DMS153 treated with DMSO at 0.1 percent for 48 hours (cell line): ENCODE measurements around the gene SCUBE1.
A peak's percentile ranks its signal among the peaks of the same experiment; 100 is the strongest.

Experiments used
- DNase-seq: peaks from one replicate; lab custom pipeline; 2025; ENCODE audit not compliant: unreplicated experiment; lab: John Stamatoyannopoulos, UW

SCUBE1 gene

DNA sequence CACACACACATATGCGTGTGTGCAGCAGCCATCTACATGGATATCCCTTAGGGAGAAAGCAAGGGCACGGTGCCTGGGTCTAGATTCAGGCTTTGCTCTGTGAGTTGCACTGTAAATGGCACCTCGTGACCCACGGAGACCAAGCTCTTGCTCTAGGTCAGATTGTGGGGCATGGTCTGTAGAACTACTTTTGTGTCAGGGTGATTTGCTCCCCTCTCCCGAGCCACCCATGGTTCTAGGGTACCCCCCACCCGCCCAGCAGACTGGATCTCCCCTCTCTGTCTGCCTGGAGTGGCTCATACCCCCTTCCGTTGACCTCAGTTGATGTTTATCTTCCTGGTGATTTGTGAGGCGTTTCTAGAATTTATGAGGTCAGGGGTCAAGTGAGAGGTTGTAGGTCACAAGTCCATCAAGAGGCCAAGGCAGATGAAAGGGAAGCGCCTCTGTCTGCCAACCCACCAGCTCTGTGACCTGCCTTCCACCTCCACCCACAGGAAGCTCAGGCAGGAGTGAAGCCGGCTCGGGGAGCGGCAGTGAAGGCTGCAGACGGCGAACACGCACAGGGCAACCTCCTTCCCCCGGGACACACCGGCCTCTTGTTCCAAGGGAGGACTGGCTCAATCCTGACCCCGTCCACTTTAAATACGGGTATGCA lies 80.1 kb downstream of the SCUBE1 start:
- DNase-seq, result peak; percentile 30

DNA sequence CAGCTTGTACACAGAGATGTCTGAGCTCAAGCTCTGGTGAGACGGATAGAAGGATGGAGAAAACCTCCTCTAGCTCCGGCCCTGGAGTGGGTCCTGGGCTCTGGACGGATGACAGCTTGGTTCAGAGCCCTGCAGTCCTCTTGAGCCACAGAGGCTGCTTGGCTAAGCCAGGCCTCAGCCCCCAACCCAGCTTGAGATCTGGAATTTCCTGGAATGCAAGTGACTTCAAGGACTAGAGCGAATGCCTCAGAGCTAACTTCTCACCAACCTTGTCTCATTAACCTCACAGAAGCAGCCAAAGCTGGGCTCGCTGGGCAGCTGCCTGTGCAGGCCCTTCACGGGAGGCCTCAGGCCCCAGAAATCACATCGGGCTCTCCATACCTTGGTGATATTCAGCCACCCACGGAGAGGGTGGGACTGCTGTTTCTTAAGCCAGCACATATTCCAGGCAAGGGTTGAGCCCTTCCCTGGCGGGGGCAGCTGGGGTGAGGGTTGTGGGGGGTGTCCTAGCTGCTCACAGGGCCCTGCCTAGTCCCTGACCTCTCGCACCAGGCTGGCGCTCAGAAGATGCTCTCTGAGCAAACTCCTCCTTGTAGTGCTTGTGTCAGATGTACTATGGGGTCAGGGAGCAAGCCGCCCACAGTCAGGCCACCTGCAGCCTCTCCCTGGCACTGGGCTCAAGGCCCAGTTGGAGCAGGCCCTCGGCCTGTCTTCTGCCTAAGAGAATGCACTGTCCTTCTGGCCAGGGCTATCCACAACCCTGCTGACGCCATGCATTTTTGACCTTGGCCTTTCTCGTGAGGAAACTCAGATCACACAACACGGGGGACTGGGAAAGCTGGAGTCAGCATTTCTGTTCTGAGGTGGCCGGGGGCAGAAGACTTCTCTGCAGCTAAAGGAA lies 82.6 kb downstream of the SCUBE1 start:
- DNase-seq, result no peak

DNA sequence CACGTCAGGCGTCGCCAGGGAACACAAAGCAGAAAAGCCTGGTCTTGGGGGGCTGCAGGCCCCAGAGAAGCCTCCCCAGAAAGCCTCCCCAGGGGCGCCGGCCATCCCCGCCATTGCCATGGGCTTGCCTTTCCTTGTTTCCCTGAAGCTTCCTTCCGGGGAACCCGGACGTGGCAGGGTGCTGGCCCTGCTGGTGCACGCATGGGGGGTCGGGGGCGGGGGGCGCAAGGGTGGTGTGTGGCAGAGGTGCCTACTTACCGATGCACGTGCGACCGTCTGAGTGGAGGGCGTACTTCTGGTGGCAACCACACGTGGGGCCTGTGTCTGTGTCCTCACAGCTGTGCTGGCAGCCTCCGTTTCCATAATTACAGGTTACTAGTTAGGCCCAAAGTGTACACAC lies 85.2 kb downstream of the SCUBE1 start:
- no peak for DNase-seq

DNA sequence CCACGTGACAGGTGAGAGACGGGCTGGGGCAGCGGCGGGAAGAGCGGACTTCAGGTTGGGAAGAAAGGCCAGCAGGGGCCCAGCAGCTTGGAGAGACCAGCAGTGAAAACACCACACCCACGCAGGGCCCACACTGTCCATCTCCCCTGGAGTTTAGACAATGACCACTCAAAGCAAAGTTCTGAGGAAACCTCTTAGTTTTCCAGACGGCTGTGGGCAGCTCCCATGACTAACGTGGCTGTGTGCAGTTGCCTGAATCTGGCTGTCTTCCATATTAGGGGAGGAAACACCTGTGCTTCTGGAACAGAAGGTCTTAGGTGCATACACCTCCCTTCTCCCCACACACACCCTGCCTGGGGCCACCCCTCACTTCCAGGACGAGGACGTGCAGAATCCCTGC lies 85.6 kb downstream of the SCUBE1 start:
- DNase-seq, result no peak

DNA sequence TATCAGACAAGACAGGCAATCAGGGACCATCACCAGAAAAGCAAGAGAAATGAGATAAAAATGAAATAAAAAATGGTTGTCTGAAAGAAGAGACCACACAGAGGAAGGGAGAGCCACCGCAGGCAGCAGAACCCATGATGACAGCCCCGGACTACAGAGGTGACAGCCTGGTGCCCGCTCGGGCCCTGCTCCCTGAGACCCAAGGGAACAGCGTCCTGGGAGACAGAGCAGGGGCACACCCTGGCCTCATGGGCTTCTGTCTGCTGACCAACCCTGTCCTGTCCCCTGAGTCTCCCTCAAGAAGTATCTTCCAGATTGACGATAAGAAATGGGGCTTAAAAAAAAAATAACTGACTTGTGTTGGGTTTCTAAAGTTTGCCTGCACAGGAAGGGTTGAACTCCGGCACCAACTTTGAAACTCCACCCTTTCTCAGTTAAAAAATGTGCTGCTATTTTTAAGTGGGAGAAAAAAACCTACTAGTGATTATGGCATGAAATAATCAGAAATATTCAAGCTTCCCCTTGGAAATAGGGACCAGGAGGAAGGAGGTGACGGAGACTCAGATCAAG lies 86.1 kb downstream of the SCUBE1 start:
- DNase-seq, result no peak

DNA sequence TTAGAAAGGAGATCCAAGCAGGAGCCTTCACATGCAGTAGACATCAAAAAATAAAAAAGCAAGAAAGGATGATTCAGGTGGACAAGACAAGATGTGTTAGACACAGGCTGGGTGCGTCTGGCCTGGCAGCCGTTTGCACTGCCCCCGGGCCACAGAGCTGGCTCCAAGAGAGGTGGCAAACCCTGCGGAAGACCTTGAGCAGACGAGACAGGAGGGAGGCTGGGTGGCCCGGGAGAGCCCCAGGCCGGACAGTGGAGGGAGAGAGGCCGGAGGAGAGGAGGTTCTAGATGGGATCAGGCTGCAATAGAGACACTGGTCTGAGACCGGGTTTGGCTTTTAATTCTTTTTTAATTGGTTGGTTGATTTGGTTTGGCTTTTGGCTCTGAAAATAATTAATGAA lies 86.6 kb downstream of the SCUBE1 start:
- no peak for DNase-seq

DNA sequence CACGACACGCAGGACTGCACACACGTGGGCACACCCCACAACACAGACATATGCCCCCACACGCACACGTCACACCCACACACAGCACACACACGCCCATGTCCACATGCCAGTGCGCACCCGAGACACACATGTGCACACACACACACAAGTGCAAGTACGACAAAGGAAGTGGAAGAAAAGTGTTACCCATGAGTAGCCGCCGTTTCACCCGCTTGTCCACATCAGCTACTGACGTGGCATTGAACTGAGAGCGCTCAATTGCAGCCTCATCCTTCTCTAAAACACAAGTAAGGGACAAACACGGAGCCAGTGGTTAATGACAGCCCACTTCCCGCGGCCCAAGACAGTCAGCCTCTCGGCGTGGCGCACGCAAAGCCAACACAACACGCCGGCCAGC lies 87.9 kb downstream of the SCUBE1 start:
- no peak for DNase-seq

DNA sequence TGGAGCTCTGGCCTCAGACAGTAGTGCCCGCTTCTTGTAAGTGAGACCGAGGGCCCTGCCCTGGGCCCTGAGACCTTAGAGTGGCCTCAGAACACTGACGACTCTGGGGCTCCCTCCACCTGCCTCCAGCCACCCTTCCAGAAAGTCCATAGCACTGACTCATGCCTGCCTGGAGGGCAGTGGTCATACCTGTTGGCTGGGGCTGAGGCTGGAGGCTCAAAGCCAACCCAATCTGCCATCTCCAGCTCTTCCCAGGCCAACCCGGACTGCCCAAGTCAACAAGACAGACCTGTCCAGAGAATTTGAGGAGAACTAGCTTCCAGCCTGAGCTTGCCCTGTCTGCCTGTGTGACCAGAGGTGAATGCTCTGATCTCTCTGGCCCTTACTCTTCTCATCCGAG lies 89.3 kb downstream of the SCUBE1 start:
- no peak for DNase-seq

DNA sequence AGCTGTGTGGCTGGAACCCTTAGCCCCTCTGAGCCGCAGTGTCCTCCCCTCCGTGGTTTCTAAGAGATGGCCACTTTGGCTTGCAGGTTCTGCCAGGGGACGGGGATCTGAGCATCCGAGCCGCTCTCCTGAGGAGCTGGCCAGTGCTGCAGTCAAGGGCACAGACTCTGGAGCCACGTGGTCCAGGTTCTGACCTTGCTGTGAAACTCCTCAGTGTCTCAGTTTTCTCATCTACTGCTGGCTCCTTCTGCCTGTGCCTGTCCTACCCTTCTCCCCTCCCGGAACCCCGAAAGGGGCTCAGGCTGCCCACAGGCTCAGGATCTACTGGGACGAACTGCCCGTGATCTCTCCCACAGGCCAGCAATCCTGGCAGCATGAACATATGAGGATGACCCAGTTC lies 90.9 kb downstream of the SCUBE1 start:
- no peak for DNase-seq

DNA sequence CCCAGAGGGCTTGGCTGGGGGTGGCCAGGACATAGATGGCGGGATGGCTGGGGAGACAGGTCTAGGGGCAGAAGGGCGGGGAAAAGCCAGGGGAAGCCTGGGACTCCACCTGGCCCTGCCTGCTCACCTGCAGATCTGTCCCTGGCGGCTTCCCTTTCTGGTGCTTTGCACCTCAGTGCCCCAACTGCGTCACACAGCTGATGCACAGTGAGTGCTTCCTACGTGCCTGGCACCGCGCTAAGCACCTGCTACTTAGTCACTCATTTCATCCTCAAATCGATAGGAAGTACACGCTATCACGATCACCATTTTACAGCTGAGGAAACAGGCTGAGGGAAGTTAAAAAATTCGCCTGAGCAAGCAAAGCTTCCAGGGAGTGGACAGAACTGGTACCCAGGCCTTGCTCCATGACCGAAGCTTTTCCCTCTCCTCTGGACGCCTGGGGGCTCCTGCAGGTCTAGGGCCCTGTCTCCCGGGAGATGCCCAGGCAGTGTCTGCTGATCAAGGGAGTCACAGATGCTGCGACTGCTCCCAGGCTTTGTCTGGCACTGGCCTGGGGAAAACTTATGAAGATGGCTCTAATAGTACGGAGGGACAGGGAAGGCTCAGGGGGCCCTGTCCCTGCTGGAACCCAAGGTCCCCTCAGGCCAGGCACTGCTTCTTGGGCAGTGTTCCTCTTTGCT lies 93.2 kb downstream of the SCUBE1 start:
- no peak for DNase-seq

DNA sequence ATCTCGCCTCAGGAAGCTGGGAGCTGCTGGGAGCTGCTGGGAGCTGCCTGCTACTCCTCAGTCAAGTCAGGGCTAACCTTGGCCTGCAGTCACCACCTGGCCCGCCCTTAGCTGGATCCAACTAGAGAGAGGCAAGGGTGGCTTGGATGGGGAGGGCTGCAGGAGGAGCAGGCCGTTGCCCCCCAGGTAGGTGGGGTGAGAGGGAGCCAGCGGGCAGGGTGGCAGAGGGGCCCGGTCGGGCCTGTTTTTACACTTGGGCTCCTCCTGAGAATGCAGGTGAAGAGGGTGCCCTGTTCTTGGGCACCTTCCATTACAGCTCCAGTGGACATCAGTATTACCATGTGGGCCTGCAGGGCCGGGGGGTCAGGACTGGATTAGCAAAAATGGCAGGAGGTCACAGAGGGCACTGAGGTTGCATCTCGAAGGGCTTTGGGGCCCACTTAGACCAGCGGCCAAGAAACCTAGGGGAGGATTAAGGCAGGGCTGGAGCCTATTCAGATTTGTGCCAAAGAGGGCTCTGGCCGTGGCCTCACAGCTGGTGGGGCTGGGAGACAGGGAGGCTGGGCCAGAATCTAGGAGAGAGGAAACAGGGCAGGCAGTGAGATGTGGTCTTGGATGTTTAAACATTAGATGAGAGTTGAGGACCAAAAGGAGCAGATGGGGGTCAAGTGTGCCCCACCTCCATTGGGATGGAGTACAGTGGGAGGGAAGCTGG lies 95.5 kb downstream of the SCUBE1 start:
- DNase-seq, result no peak

DNA sequence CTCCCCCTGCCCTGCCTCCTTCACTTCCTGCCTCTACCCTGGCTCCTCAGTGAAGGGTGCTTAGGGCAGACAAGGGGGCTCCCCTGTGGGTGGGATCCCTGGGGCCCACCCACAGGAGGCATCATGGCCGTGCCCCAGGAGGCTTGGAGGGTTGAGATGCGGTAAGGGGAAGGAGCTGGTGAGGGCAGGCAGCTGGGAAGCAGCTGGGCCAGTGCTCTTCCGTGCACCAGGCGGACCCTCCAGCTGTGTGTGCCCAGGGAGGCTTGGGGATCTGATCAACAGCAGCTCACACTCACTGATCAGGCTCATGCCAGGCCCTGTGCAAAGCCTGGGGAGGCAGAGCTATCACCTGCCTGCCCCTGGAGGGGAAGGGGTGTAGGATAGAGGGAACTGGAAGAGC lies 97.0 kb downstream of the SCUBE1 start:
- DNase-seq, result no peak

DNA sequence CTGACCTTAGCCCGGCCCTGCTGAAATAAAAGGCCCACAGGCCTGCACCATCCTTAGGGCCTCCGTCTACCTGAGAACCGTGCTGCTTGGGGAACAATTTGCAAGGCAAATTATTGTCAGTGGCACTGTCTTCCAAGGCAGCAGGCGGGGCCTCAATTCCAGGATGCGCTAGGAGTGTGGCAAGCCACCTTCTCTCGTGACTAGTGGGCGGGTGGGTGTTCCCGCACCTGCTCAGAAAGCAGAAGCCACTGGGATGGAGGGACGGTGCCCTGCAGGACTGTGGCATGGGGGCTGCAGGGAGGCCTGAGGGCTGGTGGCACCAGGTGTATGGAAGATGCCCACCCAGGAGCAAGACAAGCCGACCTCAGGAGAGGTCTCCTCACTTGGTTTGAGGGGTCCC lies 97.5 kb downstream of the SCUBE1 start:
- DNase-seq, result no peak

DNA sequence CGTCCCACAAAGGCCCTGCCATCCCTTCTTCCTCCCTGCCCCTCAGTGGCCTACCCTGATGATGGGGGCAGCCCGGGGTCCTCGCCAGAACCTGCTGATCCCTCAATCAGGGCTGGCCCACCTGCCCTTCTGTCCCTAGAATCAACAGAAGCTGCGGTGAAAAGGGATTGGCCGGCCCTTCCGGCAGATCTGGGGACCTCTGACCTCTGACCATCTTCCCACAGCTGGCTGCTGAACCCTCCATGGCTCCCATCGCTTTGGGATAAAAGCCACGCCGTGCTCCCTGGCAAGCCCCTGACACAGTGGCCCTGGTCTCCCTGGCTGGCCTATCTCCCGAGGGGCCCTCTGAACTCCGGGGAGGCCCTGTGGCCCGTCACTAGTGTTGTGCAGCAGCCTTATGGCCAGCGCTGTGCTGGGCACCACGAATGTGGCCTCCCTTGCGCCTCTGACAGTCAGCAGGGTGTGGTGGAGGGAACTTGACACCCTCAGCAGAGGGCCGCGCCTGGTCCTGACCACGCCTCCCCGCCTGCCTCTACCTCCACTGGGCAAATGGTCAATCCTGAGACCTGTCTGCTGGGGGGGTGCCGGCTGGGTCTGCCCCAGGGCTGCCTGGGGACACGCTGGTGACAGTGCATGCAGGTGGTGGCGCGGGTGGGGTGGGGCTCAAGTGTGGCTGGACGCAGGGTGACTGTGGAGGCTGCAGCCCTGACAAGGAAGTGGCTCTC lies 98.2 kb downstream of the SCUBE1 start:
- no peak for DNase-seq

DNA sequence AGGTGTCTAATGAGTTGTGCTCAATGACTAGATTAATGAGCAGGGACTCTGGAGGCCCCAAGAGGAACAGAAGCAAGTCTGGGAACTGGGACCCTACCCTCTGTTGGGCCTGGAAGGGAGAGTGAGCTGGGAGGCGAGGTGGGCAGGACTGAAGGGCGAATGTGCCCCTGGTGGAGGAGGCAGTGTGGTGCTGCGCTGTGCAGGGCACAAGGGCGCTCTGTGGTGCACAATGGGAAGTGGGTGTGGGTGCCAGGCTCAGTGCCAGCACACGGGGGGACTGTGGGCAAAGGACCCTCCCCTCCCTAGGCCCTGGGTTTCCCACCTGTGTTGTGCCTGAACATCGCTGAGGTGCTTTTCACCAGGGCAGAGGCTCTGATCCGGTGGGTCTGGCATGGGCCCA lies 98.8 kb downstream of the SCUBE1 start:
- DNase-seq, result no peak

DNA sequence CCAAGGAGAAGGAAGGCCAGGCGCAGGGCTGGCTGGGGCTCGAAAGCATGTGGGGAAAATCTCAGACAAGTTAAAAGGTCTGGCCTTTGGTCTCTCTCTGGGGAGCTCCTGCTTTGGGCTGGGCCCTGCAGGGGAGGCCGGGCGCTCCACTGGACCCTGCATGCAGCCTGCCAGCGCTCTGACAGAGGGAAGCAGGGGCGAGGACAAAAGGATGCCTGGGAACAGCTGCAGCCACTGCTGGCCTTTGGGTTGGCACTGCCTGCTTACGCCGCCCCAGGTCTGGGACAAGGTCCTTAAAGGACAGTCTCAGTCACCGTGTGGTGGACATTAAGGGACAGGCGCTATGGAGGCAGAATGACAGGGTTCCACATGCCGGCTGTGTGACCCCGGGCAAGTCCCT lies 99.8 kb downstream of the SCUBE1 start:
- DNase-seq, result no peak

DNA sequence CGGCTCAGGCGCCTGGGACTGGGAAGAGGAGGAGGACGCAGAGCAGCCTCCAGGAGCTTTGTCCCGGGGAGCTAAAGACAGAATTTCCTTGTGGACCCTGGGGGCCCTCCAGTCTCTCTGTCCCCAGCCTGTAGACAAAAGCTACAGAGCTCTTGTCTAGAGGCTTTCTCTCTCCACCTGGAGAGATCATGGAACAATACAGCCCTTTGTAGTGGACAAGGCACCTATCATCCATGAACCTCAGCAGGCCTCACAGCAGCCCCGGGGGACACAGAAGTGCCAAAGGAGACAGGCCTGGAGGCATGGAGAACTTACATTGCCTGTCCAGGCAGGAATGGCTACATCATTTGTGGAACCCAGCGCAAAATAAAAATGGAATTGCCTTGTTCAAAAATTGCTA lies 100.5 kb downstream of the SCUBE1 start:
- no peak for DNase-seq

DNA sequence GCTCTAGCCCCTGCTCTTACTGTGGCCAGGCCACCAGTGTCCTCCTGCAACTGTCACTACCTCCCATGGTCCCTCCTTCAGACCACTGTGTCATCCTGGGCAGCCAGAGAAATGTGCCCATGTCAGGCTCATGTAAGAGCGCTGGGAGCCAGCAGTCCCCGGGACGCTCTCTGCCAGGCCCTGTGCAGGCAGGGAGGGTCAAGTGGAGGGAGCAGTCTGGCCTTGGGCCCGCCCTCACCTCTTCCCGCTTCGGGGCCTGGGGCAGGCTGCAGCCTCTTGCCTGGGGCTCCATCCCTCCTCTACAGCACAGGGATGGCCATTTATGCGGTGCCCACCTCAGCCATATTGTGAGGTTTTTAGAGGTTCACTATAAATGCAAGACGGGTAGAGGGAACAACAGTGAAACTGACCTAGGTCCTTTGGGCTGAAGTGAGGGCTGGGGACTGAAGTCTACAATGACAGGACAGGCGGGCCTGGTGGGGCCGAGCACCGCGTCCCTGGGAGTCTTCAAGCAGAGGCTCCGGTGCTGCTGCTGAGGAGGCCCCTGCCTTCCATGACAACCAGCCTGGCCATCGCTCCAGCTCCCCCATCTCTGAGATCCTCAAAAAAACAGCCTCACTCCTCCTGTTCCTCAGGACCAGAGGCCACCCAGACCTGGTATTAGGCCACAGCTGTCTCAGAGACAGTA lies 101.3 kb downstream of the SCUBE1 start:
- no peak for DNase-seq

DNA sequence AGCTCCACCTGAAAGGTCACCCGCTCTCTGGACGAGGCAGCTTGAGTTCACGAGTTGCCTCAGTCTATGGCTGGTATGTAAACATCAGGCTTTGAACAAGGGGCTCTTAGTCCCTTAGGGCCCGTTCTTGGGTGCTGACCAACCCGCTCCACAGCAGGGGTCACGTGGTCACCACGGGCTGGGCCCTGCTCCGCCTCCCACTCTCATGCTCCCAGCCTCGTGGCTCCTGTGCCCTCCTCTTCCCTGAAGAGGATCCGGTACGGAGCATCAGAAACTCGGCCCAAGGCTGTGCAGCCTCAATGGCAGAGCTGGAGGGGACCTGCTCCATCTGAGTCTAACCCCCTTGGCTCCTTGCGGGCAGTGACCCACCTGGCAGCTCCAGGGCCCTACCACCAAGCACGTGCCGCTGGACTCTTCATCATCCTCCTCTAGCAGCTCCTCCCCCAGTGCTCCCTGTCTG lies 102.0 kb downstream of the SCUBE1 start:
- DNase-seq, result no peak

DNA sequence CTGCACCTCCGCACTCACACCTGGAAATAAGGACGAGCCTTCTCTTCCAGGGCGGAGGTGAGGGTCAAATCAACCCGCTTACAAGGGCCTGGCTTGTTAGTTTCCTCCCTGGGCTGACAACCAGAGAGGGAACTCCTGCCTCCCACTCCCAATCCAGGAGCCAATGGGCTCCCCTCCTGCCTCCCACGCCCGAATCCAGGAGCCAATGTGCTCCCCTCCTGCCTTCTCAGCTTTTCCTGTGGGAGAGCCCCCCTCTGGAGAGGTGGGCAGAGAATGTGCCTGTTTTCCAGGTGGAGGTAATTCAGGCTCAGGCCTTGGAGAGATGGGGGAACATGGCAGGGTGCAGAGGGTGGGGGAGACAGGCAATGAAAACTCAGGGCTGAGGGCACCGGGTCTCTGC lies 102.6 kb downstream of the SCUBE1 start:
- no peak for DNase-seq
